Measurements from ENCODE around the gene TNS3. TPM values are rescaled to one million over a fixed set of nuclear protein-coding genes. Genes with fewer than 3 reads are reported as not detected.

The TNS3 gene
- total and polyA plus RNA-seq, 10 of the 15 experiments (the other 5 are each of a cell fraction or from before 2014, with no cell fraction given) = 0.27 to 2.7 (median 0.79) TPM

GRCh38 chr7:47516386-47516785 lies 65.5 kb downstream of the TNS3 start (continued):
- TF ChIP-seq ZBTB11 (CRISPR knock-in tag; IDR thresholded peaks at IDR 0.05) = no peak

- TF ChIP-seq SPI1 (IDR thresholded peaks at IDR 0.05; ENCODE audit: borderline replicate concordance, insufficient read depth, low read depth, low read length) (no peak), ZSCAN29 (IDR thresholded peaks at IDR 0.05) (no peak), ATF3 (IDR thresholded peaks at IDR 0.05; ENCODE audit: borderline replicate concordance, extremely low read depth, low read depth, low read length) (no peak), ZBED1 (IDR thresholded peaks at IDR 0.05; ENCODE audit: borderline replicate concordance) (no peak), WRNIP1 (IDR thresholded peaks at IDR 0.05; ENCODE audit: borderline replicate concordance, low read depth, low read length) (no peak), BHLHE40 (IDR thresholded peaks at IDR 0.05; ENCODE audit: borderline replicate concordance in 1 of 2, low read depth in 2 of 2, low read length in 1 of 2) (no peak), IRF5 (IDR thresholded peaks at IDR 0.05; ENCODE audit: borderline replicate concordance) (no peak), E2F4 (IDR thresholded peaks at IDR 0.05; ENCODE audit: low read depth, low read length) (no peak), MAX (IDR thresholded peaks at IDR 0.05; ENCODE audit: low read depth, low read length) (no peak), SUZ12 (IDR thresholded peaks at IDR 0.05; ENCODE audit: unreplicated experiment) (no peak)
- ChIA-PET SMC1A (ENCODE audit: uncharacterized antibody, unreplicated experiment) (no interaction called here), CTCF (no interaction called here), POLR2A (no interaction called here), RAD21 (ENCODE audit: unreplicated experiment) (no interaction called here)
- FAIRE-seq = no peak
- in situ Hi-C loops (cut with MboI) (no loop called here), intact Hi-C loops (cut with micrococcal nuclease; ENCODE audit: unreplicated experiment) (no loop called here)
- H3K27me3 ChIP-seq (replicated peaks in 1 of 2; ENCODE audit: control insufficient read depth in 2 of 2, insufficient read depth in 2 of 2, low read length in 1 of 2) = no peaks in the 10 kb centered on the region; a peak in 1 of 4 replicates
- H3K36me3 ChIP-seq (ENCODE audit: control insufficient read depth in 2 of 2, insufficient read depth in 2 of 2, low read length in 1 of 2) = no peaks in the 10 kb centered on the region
- ATAC-seq = no peak
- no peak overlapping the region for H3K9ac ChIP-seq (ENCODE audit: control insufficient read depth, insufficient read depth, low read length)
- BruUV-seq (replicated peaks) = no TSS peak
- no peak overlapping the region for H2AFZ ChIP-seq (ENCODE audit: control insufficient read depth, low read depth, low read length)
- no peak overlapping the region for H3K4me3 ChIP-seq
- H3K4me1 ChIP-seq (ENCODE audit: control insufficient read depth, insufficient read depth, low read length) = no peaks in the 10 kb centered on the region
- no peak overlapping the region for H3K4me2 ChIP-seq (ENCODE audit: control insufficient read depth, insufficient read depth)
- H3K27ac ChIP-seq (ENCODE audit: control insufficient read depth, insufficient read depth) = no peak overlapping the region
- DNase-seq (ENCODE audit: low read depth, low spot score) = no peak
- whole genome bisulfite sequencing (ENCODE audit: insufficient coverage, insufficient replicate concordance, low lambda C conversion rate, missing lambda C conversion rate) = 68% methylated on average over 7 of the region's 7 CpGs
- no peaks in the 10 kb centered on the region for H3K9me3 ChIP-seq (replicated peaks; ENCODE audit: control insufficient read depth, insufficient read depth, low read length)
- no peaks in the 10 kb centered on the region for H4K20me1 ChIP-seq (ENCODE audit: control insufficient read depth, insufficient read depth)
- H3K79me2 ChIP-seq (ENCODE audit: control insufficient read depth, insufficient read depth, low read length) = no peaks in the 10 kb centered on the region
Observed at GRCh38 chr7:47515305-47515834, 66.5 kb downstream of the TNS3 start.

Data from GM12878 (cell line).